DMS79 (cell line): ENCODE results near the gene HIRA.

ENCODE experiments used
- DNase-seq: peaks from one replicate; lab custom pipeline; 2025; lab: John Stamatoyannopoulos, UW

The HIRA gene

DNA sequence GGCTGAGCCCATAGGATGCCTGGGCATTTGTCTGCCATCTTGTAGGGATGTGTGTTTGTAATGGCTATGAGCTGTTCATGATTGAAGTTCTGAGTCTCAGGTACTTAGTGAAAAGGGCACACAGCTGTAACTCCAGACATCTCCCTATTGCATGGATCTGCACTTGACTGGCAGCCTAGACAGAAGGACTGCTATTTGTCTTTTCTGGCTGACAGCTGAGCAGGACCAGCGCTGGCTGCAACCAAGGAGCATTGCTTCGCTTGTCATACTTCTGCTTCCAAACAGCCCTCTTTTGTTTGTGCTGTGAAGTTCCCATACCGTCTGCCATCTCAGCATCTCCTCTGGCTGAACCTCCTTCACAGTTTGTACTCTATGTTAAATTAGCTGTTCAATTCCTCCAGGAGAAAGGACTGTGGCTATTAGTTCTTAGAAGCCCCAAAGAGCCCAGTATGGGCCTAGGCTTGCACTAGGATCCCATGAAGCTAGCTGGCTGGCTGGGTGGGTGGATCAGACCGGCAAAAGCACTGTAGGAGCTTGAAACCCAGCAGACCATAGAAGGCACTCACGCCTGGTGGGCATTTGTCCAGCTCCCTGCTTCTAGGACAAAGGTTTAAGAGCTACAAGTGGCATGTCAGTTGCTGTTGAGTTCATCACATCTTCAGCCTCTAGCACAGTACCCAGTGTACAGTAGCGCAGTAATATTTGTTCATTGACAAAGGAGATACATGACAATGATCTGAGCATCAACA is 20.4 kb downstream of the HIRA start:
- DNase-seq: no peak

DNA sequence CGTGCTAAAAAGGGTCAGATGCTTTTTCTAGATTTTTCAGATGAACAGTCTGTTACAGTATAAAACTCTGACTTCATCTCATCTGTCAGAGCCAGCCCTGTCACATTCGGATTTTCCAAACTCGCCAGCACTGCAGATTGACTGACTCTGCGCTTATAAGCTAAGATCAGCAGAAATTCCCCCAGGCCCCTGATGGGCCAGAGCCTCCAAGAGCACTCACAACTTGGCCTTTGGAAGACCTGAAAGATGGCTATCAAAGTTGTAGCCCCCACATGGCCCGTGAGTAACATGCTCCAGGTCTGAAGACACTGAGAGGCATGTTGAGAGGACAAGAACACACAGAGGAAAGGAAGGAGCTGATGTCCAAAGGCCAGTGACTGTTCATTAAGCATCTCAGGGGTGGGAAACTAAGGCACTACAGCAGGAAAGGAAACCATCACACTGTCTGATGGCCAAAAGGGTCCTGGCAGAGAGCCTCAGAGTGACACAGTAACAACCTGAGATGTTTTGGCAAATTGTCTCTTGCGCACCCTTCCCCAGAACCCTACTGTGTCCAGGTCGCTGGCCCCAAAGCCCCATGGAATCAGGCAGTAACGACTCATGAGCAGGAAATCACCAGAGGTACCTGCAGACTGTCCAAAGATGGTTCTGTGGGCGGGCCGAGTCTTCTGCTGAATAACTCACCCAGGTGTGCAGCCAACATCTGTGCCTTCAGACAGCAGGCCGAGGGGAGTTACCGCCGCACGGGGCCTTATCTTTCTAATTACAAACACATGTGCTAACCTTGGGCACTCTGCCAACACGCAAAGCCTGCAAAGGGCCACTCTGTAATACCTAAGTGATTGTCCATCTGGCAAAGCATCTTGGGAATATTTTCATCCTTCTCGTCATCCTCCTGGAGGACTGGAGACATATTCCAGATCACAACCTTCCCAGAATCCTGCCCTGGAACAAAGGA is 23.6 kb downstream of the HIRA start:
- no peak for DNase-seq

- no peak for DNase-seq
Observed at GRCh38 chr22:19406846-19407245, 24.7 kb downstream of the HIRA start.

DNA sequence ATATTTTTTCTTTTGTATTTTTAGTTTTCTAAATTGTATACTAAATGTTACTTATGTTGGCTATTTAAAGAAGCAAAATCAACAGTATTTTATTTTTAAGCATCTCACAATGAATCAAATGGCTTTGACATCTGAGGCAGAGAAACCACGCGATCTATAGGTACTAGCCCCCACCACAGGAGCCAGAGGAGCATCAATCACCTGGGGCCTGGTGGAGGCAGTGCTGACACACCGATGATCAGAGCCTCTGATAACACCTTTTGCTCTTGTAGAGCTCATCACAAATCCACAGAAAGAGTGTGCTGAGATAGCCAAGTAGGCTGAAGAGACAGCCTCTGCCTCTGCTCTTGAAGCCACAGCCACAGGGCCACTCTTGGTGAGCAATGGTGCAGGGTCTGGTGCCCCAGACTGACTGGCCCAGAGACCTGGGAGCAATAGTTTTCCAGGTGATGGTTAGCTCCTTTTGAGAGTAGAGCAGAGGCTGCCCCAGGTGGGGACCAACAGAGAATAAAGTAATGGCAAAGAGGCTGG is 25.2 kb downstream of the HIRA start:
- DNase-seq: no peak

- DNase-seq: no peak
Observed at GRCh38 chr22:19405652-19406051, 25.9 kb downstream of the HIRA start.

- no peak for DNase-seq
Observed at GRCh38 chr22:19405133-19405532, 26.4 kb downstream of the HIRA start.

DNA sequence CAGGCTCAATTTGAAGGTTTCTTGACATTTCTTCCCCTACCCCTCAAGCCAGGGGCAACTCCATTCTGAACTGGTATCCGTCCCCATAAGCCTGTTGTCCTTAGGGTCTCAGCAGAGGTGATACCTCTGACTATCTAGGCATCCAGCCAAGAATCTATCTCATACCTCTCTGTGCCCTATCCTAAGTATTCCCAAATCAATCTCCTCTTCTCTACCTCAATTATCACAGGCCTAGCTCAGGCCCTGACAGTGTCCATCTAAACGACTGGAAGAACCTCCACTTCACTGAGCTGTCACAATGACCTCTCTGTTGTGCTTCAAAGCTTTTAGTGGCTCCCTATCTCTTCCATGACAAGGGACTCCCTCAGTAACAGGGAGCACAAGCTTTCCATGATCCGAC is 26.9 kb downstream of the HIRA start:
- DNase-seq: no peak

DNA sequence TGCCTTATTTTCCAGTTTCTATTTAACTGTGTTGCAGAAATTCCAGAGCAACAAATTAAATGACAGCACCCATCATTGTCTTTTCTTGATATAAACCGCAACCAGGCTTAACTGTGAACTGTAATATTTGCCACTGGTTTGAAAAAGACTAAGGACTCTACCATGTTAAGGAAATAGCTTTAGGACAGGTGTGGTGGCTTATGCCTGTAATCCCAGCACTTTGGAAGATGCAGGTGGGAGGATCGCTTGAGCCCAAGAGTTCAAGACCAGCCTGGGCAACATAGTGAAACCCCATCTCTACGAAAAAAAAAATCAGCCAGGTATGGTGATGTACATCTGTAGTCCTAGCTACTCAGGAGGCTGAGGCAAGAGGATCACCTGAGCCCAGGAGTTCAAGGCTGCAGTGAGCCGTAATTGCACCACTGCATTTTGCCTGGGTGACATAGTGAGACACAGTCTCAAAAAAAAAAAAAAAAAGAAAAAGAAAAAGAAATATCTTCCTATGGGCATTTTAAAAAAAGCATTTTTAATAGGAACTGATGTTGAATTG is 28.8 kb downstream of the HIRA start:
- no peak for DNase-seq

DNA sequence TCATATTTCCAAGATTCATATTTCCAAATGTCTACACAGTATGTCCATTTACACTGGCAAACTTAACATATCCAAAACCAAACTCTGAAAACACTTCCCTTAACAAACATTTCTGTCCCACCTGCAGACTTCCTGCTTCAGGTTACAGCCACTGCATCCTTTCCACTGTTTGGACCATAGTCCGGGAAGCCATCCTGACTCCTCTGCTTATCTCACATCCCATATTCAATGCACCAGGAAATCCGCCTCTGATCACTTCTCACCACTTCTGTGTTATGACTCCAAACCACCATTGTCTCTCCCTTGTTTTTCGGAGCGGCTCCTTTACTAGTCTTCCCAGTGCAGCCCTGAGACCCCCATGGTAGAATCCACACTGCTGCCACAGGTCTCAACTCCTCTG is 30.1 kb downstream of the HIRA start:
- DNase-seq: no peak

DNA sequence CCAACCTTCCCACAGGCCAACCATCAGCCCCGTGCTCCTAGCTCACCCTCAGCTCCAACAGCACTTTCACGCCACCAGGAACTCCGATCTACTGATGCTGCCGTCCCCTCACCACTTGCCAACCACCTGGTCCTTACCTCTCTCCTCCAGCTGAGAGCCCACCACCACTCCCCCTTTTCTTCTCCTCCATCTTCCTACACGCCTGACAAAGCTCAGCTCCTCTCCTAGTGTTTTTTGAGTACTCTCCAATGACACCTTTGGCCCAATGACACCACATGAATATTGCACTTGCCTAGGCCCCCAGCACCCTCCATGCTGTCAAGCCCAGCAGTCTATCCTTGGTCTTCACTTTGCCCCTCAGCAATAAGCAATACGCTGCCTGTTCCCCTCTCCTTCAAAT is 30.7 kb downstream of the HIRA start:
- no peak for DNase-seq

DNA sequence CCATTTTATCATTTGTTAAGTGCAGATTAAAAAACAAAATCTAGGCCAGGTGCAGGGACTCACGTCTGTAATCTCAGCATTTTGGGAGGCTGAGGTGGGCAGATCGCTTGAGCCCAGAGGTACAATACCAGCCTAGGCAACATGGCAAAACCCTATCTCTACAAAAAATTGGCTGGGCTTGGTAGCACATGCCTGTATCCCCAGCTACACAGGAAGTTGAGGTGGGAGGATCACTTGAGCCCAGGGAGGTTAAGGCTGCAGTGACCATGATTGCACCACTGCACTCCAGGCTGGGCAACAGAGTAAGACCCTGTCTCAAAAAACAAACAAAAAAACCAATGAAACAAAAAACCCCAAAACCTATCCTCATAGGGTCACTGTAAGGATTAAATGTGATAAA is 32.9 kb downstream of the HIRA start:
- no peak for DNase-seq

DNA sequence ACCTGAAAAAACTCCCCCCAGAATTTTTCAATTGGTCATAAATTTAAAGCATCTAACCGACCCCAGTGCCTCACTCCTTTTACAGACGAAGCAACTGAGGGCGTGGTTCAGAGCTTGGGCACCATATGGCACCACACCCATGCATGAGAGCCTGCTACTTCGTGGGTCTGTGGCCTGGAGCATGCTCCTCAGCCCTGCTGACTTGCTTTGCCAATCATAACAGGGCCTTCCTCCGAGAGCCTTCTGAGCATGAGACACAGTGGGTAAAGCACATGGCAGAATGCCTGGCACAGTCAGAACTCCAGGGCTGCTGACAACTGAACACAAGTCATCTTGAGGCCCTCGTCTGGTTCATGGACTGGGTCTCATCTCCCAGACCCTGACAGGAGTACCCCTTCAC is 33.3 kb downstream of the HIRA start:
- no peak for DNase-seq

DNA sequence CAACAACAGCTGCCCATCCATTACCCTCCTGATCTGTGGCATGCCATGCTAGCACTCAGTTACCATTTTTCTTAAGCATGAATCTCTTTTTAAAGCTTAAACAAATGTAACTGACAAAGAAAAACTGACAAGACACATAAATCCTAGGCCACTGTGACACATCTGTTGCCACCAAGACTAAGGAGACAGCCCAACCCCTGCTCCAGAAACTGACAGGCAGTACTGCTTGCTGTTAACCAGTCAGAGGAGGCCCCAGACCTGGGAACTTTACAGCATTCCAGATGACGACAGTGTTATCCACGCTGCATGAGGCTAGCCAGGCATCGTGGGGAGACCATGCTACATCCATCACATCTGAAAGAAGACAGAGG is 33.8 kb downstream of the HIRA start:
- DNase-seq: no peak

GRCh38 chr22:19396934-19397733 is 34.4 kb downstream of the HIRA start:
- DNase-seq: no peak

DNA sequence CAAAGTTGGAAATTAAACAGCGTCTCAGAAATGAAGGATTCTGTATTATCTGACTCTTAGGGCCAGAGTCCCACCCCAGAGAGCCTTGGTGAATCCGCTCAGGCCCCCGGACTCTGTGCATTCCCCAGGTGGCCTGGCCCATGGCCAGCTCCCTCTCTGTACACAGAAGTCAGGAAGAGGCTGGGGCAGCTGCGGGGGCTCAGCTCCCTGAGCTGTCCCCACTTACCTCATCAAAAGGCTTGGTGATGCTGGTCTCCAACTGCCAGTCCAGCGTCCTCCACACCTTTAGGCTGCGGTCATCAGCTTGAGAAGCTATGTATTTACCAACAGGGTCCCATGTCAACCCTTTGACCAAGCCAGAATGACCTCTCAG is 35.0 kb downstream of the HIRA start:
- DNase-seq: no peak

DNA sequence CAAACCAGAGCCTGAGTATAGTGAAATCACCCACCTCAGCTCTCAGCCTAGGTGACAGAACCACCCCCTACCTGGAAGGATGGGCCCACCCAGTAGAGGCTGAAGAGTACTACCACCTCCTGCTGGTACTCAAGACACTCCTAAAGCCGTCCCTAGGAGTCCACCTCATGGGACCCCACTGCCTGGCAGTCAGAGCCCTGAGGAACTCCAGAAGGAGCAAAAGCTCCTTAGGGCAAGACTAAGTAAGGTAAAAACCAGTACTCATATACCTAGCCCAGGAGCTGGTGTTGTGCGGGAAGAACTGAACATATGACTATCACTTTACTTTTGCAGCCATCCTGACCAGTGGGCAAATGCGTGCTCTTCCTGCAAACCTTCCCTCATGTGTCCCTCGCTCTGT is 36.3 kb downstream of the HIRA start:
- no peak for DNase-seq

DNA sequence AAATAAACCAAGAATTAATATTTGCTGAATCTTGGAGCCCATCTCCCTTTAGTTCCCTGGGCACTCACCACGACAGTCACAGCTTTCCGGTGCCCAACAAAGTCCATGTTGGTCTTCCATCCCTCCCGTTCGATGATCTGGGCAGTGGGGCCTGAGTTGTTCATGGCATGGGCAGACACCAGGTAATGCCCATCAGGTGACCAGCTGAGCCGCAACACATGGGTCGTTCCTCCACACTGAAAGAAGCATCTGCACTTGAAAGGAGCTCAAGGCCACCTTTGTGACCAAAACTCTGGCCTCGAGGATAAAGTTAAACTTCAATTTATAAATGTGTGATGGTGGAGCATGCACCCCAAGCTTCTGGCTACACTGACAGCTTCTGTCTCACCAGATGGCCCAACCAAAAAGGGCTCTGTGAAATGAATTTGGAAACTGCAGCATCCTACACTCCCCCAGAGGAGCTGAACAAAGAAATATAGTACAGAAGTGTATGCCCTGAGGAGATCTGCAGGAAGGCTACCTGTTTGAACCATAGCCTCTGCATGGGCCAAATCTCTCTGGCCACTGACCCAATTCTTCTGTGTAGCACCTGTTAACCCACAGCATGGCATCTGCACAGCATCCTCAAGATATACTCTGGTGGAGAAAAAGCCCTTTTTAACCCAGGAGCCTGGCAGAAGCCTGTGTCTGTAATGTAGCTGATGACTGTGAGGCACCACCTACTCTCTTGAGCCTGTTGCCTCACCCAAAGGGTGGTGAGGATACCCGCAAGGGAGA is 37.1 kb downstream of the HIRA start:
- no peak for DNase-seq

GRCh38 chr22:19393704-19394103 is 37.8 kb downstream of the HIRA start:
- no peak for DNase-seq

DNA sequence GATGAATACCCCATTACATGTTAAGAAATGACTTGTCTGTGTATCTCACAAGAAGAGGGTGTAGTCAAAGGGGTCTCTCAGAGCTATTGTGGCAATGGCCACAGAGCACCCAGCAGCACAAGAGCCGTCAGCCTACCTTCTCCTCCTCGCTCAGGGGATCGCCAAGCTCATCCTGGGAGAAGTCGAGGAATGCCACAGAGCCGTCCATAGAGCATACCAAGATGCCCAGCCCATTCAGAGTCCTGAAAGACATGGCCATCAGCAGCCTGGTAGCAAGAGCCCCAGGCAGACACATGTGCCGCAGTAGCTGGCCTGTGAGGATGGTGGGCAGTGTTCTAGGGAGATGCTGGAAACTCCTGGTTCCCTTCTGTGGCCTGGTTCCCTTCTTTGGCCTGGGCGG is 44.0 kb downstream of the HIRA start:
- DNase-seq: no peak

DNA sequence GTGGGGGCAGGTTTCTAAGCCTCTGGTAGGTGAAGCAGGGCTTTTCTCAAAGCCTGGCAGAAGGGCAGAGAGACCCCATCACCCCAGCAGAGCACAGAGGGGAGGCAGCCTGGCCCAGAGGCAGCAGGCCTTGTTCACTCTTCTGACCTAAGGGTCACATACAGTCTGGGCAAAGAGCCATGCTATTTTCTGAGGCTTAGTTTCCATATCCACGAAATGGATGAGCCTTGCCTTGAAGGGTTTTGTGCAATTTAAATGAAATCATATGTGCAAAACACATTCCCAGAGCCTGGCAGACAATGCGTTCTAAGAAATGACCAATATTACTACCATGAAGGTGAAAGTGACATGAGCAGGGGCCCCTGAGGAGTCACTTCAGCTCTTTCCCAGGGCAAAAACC is 44.5 kb downstream of the HIRA start:
- no peak for DNase-seq

DNA sequence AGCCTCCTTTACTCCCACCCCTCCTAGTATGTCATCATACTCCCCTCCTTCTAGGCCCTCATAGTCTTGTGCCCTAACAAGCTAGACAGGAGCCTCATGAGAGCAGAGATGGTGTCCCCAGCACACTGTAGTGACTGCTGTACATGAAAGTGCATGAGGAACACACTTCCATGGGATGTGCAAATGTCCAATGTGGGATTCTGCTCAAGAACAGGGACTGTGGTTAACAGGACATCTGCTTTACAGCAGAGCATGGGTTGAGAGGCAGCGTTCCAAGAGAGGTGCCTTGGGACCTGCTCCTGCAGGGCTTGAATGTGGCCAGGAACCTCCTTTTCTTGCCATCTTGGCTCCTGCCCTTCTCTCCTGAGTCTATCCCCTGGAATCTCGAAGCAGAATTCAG is 45.3 kb downstream of the HIRA start:
- DNase-seq: no peak
